IMR-90 (cell line): ENCODE results near the gene TSKU.
A peak's percentile ranks its signal among the peaks of the same experiment; 100 is the strongest.

Experiments used
- BHLHE40 ChIP-seq: fragments of 150-350 bp; IDR thresholded peaks from 2 replicates; pipeline ENCODE4 v1.6.1; 2016; ENCODE audit warnings: mild to moderate bottlenecking, low read depth, low read length
- CEBPB ChIP-seq: IDR thresholded peaks from 2 replicates; pipeline ENCODE4 v1.6.1; 2012; ENCODE audit warnings: low read depth, low read length, improper control_type of control experiment
- CHD1 ChIP-seq: IDR thresholded peaks from 2 replicates; pipeline ENCODE4 v1.6.1; 2012; ENCODE audit warnings: low read depth, low read length, improper control_type of control experiment
- CTCF ChIP-seq: conservative IDR thresholded peaks from 2 replicates; pipeline ENCODE4 v1.5.1; 2012; ENCODE audit warnings: mild to moderate bottlenecking, low read depth, low read length, improper control_type of control experiment
- FOS ChIP-seq: fragments of 150-350 bp; IDR thresholded peaks from 2 replicates; pipeline ENCODE4 v1.6.1; 2016; ENCODE audit warnings: low read depth, low read length
- NFE2L2 ChIP-seq: fragments of 150-350 bp; IDR thresholded peaks from 2 replicates; pipeline ENCODE4 v1.6.1; 2016; ENCODE audit warnings: low read depth, mild to moderate bottlenecking, low read length
- POLR2A ChIP-seq: IDR thresholded peaks from 2 replicates; pipeline ENCODE4 v1.6.1; 2012; ENCODE audit warnings: mild to moderate bottlenecking, low read depth, low read length
- RAD21 ChIP-seq: IDR thresholded peaks from 2 replicates; pipeline ENCODE4 v1.6.1; 2012; ENCODE audit warnings: low read length, improper control_type of control experiment
- RFX5 ChIP-seq: IDR thresholded peaks from 2 replicates; pipeline ENCODE4 v1.8.0; 2012; ENCODE audit warnings: low read depth, mild to moderate bottlenecking, low read length, moderate library complexity
- SMC3 ChIP-seq: fragments of 150-350 bp; IDR thresholded peaks from 2 replicates; pipeline ENCODE4 v1.6.1; 2016; ENCODE audit warnings: low read depth, mild to moderate bottlenecking, antibody characterized with exemption, low read length, moderate library complexity
- USF2 ChIP-seq: fragments of 150-350 bp; IDR thresholded peaks from 2 replicates; pipeline ENCODE4 v1.6.1; 2017; ENCODE audit warnings: mild to moderate bottlenecking, antibody characterized with exemption, low read length, low read depth

- peak; percentile 64 for TF ChIP-seq CTCF
- TF ChIP-seq POLR2A, result no peak
- TF ChIP-seq RAD21, result peak; percentile 58
- TF ChIP-seq CHD1, result no peak
- TF ChIP-seq USF2, result no peak
- TF ChIP-seq BHLHE40, result no peak
- TF ChIP-seq NFE2L2, result no peak
- no peak for TF ChIP-seq CEBPB
- TF ChIP-seq RFX5, result no peak
- no peak for TF ChIP-seq FOS
- peak; percentile 59 for TF ChIP-seq SMC3
These were observed 24.2 kb downstream of the TSKU start for GRCh38 chr11:76807206-76807875.
